ENCODE results near the gene DTNA.

GRCh38 chr18:34863702-34864101, 153.6 kb downstream of the DTNA start:
- TF ChIP-seq CTCF (IDR thresholded peaks at IDR 0.05; ENCODE audit: poor library complexity, severe bottlenecking) (no peak), EZH2 (IDR thresholded peaks at IDR 0.05; ENCODE audit: borderline replicate concordance, insufficient read depth, low read length, poor library complexity, severe bottlenecking) (no peak), RAD21 (conservative IDR thresholded peaks at IDR 0.05) (no peak), REST (IDR thresholded peaks at IDR 0.05; ENCODE audit: borderline replicate concordance) (no peak), POLR2AphosphoS5 (IDR thresholded peaks at IDR 0.05) (no peak), EP300 (conservative IDR thresholded peaks at IDR 0.05; ENCODE audit: poor library complexity, severe bottlenecking) (no peak)
